Neural crest cell (in vitro differentiated cells): ENCODE results near the gene ZNF563. TPM values are rescaled to one million over a fixed set of nuclear protein-coding genes. Genes with fewer than 3 reads are reported as not detected.
A peak's percentile ranks its signal among the peaks of the same experiment; 100 is the strongest.
"Not testable (repeated sequence)": the region's sequence is repeated elsewhere in the genome, so short reads cannot be mapped to it uniquely, and the experiment has no call there.

Experiments
- DNase-seq: peaks from one replicate; pipeline ENCODE4 v3.0.0; 2021; ENCODE audit warnings: low read depth, mixed read lengths, low spot score
- H3K27ac Mint-ChIP-seq: one replicate; pipeline ENCODE4 v1.8.0; 2021; ENCODE audit warnings: mild to moderate bottlenecking, mixed read lengths; ENCODE audit not compliant: unreplicated experiment
- H3K27me3 Mint-ChIP-seq: 2 replicates; pipeline ENCODE4 v1.8.0; 2021; ENCODE audit warnings: low read depth, mild to moderate bottlenecking, mixed read lengths
- H3K36me3 Mint-ChIP-seq: 2 replicates; pipeline ENCODE4 v1.8.0; 2021; ENCODE audit warnings: low read depth, mild to moderate bottlenecking, mixed read lengths
- H3K4me1 Mint-ChIP-seq: 2 replicates; pipeline ENCODE4 v1.8.0; 2021; ENCODE audit warnings: mixed read lengths
- H3K4me3 Mint-ChIP-seq: one replicate; pipeline ENCODE4 v1.8.0; 2021; ENCODE audit warnings: mild to moderate bottlenecking, mixed read lengths
- H3K9me3 Mint-ChIP-seq: 2 replicates; pipeline ENCODE4 v1.8.0; 2021; ENCODE audit warnings: mixed read lengths
- CTCF ChIP-seq: fragments of 200-600 bp; sonication (generic); conservative IDR thresholded peaks from 2 replicates; pipeline ENCODE4 v1.5.0; 2021; ENCODE audit warnings: antibody characterized with exemption, mild to moderate bottlenecking
- total RNA-seq: library from RNA; stranded (reverse); gene quantifications from 2 replicates; pipeline ENCODE4 v1.2.1, GENCODE V29; 2021

Gene ZNF563
- total RNA-seq, 1 donor from 2014 or later, result 2.4 TPM

- no peak for TF ChIP-seq CTCF
- H3K27ac Mint-ChIP-seq, result peak overlapping the region; percentile 88
- no peaks in the 10 kb centered on the region for H3K27me3 Mint-ChIP-seq
- peak overlapping the region; percentile 99 for H3K4me3 Mint-ChIP-seq
- H3K36me3 Mint-ChIP-seq, result peaks cover 28% of the 10 kb centered on the region
- H3K9me3 Mint-ChIP-seq, result peaks cover 12% of the 10 kb centered on the region
- H3K4me1 Mint-ChIP-seq, result peaks cover 26% of the 10 kb centered on the region
- peak; percentile 20 for DNase-seq
These were observed 31.2 kb upstream of the ZNF563 start for GRCh38 chr19:12364391-12365235.

GRCh38 chr19:12362236-12362635, 28.8 kb upstream of the ZNF563 start:
- H3K27ac Mint-ChIP-seq, result not testable (repeated sequence)
- H3K9me3 Mint-ChIP-seq, result peaks cover 22% of the 10 kb centered on the region

GRCh38 chr19:12353375-12353774, 19.9 kb upstream of the ZNF563 start:
- no peak for TF ChIP-seq CTCF
- H3K27me3 Mint-ChIP-seq, result no peaks in the 10 kb centered on the region
- DNase-seq, result no peak
- H3K27ac Mint-ChIP-seq, result no peak overlapping the region
- no peaks in the 10 kb centered on the region for H3K4me1 Mint-ChIP-seq
- peaks cover 39% of the 10 kb centered on the region for H3K9me3 Mint-ChIP-seq
- H3K36me3 Mint-ChIP-seq, result peaks cover 72% of the 10 kb centered on the region
- H3K4me3 Mint-ChIP-seq, result no peak overlapping the region

More at GRCh38 chr19:12362236-12362635, 28.8 kb upstream of the ZNF563 start:
- not testable (repeated sequence) for H3K27me3 Mint-ChIP-seq, DNase-seq, H3K4me3 Mint-ChIP-seq
- Mint-ChIP-seq H3K36me3 (peaks cover 38% of the 10 kb centered on the region), H3K4me1 (peaks cover 26% of the 10 kb centered on the region)

- Mint-ChIP-seq H3K4me3 (no peak overlapping the region), H3K36me3 (peaks cover 78% of the 10 kb centered on the region), H3K9me3 (peaks cover 46% of the 10 kb centered on the region), H3K27ac (no peak overlapping the region), H3K4me1 (no peaks in the 10 kb centered on the region), H3K27me3 (no peaks in the 10 kb centered on the region)
- DNase-seq, result no peak
- no peak for TF ChIP-seq CTCF
These were observed 17.4 kb upstream of the ZNF563 start for GRCh38 chr19:12350890-12351197.

GRCh38 chr19:12350185-12350889, 16.9 kb upstream of the ZNF563 start:
- Mint-ChIP-seq H3K27me3 (no peaks in the 10 kb centered on the region), H3K4me1 (no peaks in the 10 kb centered on the region), H3K9me3 (peaks cover 46% of the 10 kb centered on the region), H3K27ac (no peak overlapping the region), H3K4me3 (no peak overlapping the region), H3K36me3 (peaks cover 81% of the 10 kb centered on the region)
- DNase-seq, result no peak
- TF ChIP-seq CTCF, result no peak

- no peak for TF ChIP-seq CTCF
- Mint-ChIP-seq H3K36me3 (peaks cover 64% of the 10 kb centered on the region), H3K4me1 (no peaks in the 10 kb centered on the region), H3K27ac (no peak overlapping the region), H3K9me3 (peaks cover 34% of the 10 kb centered on the region), H3K27me3 (no peaks in the 10 kb centered on the region), H3K4me3 (no peak overlapping the region)
- no peak for DNase-seq
These were observed 13.5 kb upstream of the ZNF563 start for GRCh38 chr19:12346896-12347295.
